GM19397 (cell line): ENCODE results near the gene SLC44A2.
A peak's percentile ranks its signal among the peaks of the same experiment; 100 is the strongest.

Experiments
- ATAC-seq: cut with Tn5 transposase; IDR thresholded peaks from one replicate; pipeline ENCODE4 v1.9.1; 2021; ENCODE audit warnings: mild to moderate bottlenecking, moderate library complexity; ENCODE audit not compliant: unreplicated experiment

SLC44A2 gene

DNA sequence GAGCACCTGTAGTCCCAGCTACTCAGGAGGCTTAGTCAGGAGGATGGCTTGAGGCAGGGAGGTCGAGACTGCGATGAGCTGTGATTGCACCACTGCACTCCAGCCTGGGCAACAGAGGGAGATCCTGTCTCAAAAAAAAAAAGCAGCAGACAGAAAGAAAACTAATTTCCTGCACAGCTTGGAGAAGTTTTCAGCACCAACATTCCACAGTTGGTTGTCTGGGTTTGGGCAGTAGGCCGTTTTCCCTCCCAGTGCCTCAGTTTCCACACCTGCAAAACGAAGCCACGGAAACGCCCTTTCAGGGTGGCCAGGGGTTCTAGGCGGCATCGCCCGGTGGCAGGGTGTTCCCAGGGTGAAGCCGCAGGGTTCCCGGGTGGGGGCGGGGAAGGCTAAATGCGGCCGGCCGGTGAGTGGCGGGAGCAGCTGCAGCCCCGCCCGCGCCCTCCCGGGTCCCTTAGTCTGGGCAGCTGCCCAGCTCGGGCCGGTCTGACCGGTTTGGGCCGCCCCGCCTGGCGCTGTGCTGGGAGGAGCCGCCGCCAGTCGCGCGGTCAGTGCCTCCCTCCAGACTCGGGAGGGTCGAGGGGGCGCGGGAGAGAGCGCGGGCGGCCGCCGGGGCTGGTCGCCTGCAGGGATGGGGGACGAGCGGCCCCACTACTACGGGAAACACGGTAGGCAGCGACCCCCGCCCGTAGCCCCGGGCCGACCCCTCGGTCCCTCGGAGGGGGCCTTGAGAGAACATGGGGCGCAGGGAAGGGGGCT, at the start of gene SLC44A2:
SLC44A2 (plus strand) TSS at position 551 of the 759 bp plus-strand sequence; CDS start at position 632, 81 bp downstream.
- ATAC-seq, result no peak

DNA sequence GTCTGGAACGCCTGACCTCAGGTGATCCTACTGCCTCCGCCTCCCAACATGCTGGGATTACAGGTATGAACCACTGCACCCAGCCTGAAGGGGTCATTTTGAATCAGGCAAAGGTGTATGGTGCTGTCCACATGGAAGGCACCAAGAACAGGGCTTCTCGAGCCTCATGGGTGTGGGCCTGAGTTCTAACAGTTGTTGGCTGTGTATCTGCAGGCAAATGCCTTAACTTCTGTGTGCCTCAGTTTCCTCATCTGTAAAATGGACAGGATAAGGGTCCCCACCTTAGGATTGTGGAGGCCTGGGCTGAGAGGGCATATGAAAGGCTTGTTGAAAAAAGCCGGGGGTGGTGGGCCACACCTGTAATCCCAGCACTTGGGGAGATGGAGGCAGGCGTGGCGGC, 47.4 kb upstream of the SLC44A2 start:
- no peak for ATAC-seq

DNA sequence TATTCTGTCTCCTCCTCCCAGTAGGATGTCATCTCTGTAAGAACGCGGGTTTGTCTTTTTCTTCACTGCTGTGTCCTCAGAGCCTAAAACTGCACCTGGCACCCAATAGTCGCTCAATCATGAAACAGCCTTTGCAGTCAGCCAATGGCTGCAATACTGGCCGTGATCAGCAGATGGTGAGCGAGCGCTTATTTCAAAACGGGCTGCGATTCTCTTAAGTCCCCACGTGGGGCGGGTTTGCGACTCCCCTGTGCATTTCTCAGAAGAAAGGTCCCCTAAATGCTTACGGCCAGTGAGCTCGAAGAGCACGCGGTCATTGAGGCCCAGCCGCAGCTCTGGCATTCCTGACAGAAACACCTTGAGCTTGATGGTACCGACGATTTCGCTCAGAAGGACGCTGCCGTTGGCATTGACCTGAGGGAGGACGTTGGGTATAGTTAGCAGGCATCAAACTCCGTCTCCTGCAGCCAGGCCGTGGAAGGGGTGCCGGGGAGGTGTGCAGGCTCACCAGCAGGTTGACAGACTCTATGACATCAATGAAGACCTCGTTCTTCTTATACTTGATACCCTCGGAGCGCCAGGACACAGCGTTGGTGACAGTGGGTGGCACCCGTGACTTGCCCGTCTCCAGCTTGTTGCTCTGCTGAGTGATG, 44.2 kb upstream of the SLC44A2 start:
- ATAC-seq, result no peak

DNA sequence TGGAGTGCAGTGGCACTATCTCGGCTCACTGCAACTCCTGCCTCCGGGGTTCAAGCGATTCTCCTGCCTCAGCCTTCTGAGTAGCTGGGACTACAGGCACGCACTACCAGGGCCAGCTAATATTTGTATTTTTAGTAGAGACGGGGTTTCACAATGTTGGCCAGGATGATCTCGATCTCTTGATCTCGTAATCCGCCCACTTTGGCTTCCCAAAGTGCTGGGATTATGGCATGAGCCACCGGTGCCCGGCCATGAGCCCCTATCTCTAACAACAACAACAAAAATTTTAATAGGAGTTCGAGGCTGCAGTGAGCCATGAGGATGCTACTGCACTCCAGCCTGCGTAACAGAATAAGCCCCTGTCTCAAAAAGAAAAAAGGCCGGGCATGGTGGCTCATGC, 43.3 kb upstream of the SLC44A2 start:
- no peak for ATAC-seq

DNA sequence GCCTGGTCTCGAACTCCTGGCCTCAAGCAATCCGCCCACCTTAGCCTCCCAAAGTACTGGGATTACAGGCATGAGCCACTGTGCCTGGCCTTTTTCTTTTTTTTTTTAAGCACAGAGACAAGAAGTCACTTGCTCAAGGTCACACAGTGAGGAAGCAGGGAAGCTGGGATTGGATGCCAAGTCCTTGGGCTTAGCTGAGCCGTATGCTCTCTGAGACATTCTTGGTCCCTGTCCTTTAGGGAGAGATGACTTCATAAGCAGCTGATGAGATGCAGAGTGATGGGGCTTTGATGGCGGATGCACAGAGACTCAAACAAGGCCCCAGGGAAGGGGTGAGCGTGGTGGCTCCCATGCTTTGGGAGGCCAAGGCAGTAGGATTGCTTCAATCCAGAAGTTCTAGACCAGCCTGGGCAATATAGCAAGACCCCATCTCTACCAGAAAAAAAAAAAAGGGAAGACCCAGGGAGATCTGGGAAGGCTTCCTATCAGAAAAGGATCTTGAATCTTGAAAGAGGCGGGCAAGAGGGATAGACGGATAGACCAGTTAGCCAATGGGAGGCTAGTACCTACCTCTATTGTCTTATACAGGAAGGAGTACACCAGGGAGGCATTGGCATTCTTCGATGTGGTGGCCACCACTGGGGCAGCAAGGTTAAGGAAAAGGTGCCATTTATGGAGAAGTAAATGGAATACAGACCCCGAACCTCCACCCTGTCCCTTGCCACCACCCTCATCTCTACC, 42.1 kb upstream of the SLC44A2 start:
- ATAC-seq, result no peak

DNA sequence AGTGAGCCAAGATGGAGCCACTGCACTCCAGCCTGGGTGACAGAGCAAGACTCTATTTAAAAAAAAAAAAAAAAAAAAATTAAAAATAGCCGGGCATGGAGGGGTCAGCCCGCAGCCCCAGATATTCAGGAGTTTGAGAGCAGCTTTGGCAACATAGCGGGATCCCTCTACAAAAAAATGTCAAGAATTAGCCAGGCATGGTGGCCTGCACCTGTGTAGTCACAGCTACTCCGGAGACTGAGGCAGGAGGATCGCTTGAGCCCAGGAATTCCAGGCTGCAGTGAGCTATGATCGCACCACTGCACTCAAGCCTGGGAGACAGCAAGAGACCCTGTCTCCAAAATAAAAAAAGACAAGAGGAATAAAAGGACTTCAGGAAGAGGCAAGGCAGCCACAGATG, 39.0 kb upstream of the SLC44A2 start:
- no peak for ATAC-seq

DNA sequence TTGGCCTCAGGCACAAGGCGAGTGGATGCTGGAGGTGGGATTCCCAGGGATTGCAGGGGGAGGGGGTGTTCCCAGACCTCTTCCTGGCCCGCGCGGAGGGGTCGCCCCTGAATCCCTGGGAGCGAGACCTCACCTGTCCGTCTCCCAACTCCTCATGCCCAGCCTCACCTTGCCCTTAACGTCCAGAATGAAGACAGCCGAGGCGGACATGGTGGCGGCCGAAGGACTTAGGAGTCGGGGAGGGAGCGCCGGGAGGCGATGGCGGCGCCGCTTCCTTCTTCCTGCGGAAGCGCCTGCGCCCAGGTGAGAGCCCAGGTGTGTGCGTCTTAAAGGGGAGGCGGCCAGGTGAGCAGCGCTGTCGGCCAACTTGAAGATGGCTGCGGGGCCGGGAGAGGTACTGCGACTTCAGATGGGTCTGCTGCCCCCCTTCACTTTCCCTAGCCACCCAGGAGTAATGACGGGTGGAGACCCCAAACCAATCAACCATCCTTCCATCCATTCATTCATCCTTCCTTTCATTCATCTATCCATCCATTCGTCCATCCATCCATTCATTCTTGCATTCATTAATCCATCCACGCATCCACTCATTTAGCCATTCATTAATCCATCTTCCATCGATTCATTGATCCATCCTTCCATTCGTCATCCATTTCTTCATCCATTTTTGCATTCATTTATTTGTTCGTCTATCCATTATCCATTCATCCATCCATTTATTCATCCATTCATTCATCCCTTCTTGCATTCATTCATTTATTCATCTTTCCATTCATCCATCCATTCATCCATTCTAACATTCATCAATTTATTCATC, 38.1 kb upstream of the SLC44A2 start, which contains the start of gene AP1M2:
AP1M2 (minus strand) TSS at position 291 of the 817 bp plus-strand sequence; CDS start at position 210, 81 bp downstream.
- ATAC-seq, result no peak

DNA sequence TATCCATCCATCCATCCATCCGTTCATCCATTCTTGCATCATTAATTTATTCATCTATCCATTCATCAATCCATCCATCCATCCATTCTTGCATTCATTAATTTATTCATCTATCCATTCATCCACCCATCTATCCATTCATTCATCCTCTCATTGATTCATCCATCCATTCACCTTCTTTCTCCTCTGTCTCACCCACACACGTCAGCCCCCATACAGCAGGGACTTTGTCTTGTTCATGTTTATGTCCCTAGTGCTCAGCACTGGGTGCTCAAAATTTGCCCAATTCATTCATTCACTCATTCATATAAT, 37.6 kb upstream of the SLC44A2 start:
- no peak for ATAC-seq

DNA sequence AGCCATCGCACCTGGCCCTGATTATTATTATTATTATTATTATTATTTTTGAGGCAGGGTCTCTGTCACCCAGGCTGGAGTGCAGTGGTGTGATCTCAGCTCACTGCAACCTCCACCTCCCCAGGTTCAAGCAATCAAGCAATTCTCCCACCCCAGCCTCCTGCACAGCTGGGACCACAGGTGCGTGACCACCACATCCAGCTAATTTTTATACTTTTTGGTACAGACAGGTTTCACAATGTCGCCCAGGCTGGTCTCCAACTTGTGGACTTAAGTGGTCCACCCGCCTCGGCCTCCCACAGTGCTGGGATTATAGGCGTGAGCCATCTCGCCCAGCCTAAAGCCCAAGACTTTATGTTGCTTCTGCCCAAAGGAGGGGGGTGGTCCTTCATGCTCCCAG, 32.2 kb upstream of the SLC44A2 start:
- ATAC-seq, result no peak

DNA sequence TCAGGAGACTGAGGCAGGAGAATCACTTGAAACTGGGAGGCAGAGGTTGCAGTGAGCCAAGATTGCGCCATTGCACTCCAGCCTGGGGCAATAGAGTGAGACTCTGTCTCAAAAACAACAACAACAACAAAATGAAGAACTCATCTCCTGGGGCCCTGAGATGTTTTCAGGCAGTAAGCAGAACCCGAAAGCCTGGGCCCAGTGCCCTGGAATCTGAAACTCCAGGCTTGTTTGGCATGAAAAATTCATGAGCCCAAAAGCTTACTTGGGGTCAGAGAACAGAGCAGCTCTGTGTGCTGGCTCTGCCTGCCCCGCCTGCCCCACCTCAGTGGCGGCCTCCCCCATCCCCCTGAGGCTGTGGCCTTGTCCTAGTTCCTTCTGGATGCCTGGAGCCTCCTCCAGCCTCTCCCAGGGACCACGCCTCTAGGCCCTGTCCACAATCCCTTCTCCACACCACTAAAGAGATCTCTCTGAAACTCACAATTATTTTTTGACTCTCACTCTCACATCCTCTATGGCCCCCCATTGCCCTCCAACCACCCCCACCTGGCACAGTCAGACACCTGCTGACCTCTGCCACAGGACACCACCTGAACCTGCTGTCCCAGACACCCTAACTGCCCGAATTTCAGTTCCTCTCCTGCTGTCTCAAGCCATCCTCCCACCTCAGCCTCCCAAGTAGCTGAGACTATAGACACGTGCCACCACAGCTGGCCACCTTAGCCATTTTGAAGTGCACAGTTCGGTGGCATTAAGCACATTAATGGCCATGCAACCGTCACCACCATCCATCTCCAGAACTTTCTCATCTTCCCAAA, 31.3 kb upstream of the SLC44A2 start:
- no peak for ATAC-seq

DNA sequence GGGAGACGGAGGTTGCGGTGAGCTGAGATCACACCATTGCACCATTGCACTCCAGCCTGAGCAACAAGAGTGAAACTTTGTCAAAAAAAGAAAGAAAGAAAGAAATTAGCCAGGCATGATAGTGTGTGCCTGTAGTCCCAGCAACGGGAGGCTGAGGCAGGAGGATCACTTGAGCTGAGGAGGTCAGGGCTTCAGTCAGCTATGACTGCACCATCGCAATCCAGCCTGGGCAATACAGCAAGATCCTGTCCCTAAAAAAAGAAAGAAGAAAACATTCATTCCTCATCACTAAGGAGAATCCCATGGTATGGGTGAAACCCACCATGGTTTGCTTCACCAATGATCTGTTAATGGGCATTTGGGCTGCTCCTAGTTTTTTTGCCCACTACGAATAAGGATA, 25.2 kb upstream of the SLC44A2 start:
- no peak for ATAC-seq

DNA sequence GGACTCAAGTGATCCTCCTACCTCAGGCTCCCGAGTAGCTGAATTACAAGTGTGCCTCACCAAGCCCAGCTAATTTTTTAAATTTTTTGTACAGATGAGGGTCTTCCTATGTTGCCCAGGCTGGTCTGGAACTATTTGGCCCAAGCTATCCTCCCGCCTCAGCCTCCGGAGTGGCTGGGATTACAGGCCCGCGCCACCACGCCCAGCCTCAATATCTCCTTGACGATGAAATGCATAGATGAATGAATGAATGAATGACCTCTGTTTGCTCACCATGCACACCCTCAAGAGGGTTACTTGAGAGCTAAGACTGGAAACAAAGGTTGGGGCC, 23.4 kb upstream of the SLC44A2 start:
- ATAC-seq, result no peak

DNA sequence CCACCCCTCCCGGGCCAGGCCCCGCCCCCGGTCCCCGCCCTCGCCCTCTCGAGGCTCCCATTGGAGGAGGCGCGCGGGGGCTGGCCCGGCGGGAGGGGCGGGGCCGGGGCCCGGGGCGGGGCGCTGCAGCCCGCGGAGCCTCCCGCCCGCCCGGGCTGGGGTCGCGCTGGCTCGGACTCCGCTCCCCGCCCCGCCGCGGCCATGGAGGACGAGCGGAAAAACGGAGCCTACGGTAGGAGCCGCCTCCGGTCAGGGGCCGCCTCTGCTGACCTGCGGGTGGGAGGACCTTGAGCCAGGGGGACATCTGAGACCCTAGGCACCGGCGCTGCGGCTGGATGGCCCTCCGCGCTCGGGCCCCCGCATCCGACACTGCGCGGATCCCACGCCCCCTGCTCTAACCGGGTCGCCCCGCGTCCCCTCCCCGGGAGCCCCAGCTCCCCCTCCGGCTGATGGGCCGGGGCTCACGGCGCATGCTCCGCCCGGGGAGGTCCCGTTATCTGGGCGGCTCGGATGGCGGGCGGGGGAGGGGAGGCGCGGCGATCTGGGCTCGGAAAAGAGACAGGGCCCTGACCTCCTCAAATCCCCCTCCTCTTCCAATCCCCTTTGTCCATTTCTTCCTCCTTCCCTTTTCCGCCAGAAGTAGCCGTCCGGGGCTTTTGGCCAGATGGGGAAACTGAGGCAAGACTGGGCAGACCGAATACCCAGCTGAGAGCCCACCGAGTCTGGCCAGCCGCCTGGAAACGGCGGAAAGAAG, 22.8 kb upstream of the SLC44A2 start:
- ATAC-seq, result peak; percentile 62

DNA sequence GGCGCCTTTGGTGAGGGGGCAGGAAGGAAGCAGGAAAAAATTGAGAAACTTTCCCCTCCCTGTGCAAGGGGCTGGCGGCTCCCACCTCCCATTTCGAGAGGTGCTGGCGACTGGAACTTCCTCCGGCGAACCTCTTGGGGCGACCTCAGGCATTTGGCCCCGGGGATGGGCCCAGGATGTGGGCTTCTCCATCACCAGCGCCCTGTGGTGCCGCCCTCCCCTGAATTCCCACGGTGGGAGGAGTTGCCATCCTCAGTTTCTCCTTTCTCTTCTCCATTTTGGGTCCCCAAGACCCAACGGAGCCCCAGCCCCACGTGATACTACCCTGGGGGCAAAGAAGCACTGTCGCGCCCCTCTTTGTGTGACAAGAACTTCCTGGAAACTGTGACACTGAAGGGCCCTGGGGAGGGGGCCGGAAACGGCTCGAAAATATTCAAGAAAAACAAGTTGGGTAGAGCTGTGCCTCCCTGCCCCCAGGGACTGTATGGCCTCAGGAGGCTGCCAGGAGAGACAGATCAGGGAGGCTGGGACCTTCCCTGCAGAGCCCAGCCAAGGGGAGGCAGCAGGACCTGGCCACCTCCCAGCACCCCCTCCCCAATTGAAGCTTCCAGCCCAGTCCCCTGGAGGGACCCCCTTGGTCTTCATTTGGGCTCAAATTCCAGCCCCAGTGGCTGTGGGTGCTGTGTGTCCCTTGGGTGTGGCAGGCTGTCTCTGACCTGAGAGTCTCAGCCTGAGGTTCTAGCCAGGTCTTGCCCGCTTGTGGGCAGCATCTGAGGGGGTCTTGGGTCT, 22.1 kb upstream of the SLC44A2 start:
- ATAC-seq, result peak; percentile 39

DNA sequence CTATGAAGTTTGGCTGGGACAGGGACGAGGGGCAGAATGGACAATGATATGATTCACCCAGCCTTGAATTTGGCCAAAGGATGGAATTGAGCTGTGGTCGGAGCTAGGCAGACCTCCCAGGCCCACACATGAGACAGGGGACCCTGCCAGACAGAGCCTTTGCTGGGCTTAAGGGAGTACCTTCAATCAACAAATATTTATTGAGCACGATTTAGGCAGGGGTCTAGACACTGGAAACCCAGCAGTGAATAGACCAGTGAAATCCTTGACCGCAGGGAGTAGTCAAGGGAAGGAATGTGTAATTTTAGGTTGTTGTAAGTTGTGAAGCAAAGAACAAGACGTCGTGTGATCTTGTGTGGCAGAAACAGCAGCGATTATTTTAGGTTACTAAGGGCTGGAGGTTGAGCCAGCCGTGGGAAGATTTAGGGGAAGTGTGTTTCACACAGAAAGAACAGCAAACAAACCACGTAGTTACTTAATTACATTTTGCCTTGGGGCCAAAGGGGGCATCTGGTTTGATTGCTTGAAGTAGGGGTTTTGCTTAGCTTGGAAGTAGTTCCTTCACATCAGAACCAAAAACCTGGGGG, 21.4 kb upstream of the SLC44A2 start:
- ATAC-seq, result no peak

DNA sequence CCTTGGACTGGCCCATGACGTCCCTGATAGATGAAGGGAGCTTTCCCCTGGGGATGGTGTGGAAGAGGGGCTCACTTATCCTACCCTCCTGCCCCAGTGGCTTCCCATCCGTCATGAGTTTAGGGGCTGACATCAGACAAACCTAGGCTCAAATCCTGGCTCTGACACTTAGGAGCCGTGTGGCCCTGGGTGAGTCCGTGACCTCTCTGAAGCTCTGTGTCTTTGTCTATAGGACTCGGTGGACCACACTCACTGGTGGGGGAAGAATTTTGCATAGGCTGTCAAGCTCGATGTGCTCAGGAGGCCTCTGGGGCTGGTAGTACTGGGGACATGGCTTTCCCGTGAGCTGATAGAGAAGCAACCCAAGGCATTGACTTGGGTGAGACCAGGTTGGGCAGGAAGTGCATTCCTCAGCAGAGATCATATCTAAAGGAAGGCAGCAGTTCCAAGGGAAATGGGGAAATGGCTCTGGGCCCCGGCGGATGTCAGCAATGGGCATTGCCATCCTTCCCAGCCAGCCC, 20.8 kb upstream of the SLC44A2 start:
- no peak for ATAC-seq

DNA sequence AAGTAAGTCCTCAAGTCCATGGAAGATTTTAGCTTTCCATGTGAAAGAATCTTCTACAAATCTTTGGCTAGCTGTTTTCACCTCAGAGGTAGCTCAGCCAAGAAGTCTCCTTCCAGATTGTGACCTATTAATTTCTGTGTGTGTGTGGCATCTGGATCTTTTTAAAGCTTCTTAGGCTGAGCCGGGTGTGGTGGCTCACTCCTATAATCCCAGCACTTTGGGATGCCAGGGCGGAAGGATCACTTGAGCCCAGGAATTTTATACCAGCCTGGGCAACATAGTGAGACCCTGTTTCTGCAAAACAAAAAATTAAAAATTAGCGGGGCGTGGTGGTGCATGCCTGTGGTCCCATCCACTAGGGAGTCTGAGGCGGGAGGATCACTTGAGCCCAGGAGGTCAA, 13.4 kb upstream of the SLC44A2 start:
- no peak for ATAC-seq

DNA sequence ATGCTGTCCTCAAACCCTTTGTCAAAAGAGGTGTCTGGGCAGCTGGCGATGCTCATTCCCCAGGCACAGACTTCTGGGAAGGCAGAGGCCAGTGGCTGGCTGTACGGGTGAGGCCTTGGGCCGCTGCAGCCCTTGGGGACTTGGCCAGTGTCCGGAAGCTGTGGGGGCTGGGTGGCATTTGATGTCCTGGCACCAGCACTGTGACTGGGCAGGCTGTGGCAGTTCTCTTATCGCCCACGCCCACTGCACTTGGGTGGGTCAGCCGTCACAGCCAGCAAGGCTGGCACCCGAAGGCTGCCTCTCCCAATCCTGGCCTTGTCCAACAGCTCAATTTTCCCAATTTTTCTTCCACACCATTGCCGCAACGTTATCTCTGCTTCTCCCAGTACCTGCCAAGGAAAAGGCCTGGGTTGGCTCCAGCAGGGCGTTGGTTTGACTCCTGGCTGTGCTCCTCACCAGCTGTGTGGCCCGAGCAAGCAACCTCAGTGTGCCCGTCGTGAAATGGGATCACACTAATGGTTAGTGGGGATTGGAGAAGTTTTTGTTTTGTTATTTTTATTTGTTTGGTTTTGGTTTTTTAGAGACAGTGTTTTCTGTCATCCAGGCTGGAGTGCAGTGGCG, 12.7 kb upstream of the SLC44A2 start:
- no peak for ATAC-seq
